Astrocyte (in vitro differentiated cells and primary cell): ENCODE results near the gene SETD7. TPM values are rescaled to one million over a fixed set of nuclear protein-coding genes. Genes with fewer than 3 reads are reported as not detected.

Source experiments
- DNase-seq: peaks from one replicate; pipeline ENCODE4 v3.0.0-alpha.2; 2010; ENCODE audit warnings: low read depth
- FAIRE-seq: peaks from 2 replicates; lab custom pipeline; 2011; peaks lifted over from hg19 to GRCh38; lab: Jason Lieb, UNC
- H2AFZ ChIP-seq: 2 replicates; pipeline ENCODE4 v1.6.0; 2012; ENCODE audit warnings: low read depth, low read length, inconsistent platforms
- H3K27ac ChIP-seq: 2 replicates; pipeline ENCODE4 v1.5.1; 2011; ENCODE audit warnings: low read depth, low read length, inconsistent platforms
- H3K27me3 ChIP-seq: 2 replicates; pipeline ENCODE4 v1.6.0; 2011; ENCODE audit warnings: low read length, inconsistent platforms; ENCODE audit not compliant: insufficient read depth
- H3K36me3 ChIP-seq: 2 replicates; pipeline ENCODE4 v1.5.1; 2011; ENCODE audit warnings: low read length, inconsistent platforms; ENCODE audit not compliant: insufficient read depth
- H3K4me1 ChIP-seq: 2 replicates; pipeline ENCODE4 v1.5.1; 2011; ENCODE audit warnings: low read length, inconsistent platforms; ENCODE audit not compliant: insufficient read depth
- H3K4me2 ChIP-seq: 2 replicates; pipeline ENCODE4 v1.6.0; 2012; ENCODE audit warnings: low read length, inconsistent platforms
- H3K4me3 ChIP-seq: 2 replicates; pipeline ENCODE4 v1.5.1; 2011; ENCODE audit warnings: low read depth, mild to moderate bottlenecking, low read length, inconsistent platforms; ENCODE audit not compliant: insufficient read depth
- H3K79me2 ChIP-seq: 2 replicates; pipeline ENCODE4 v1.6.0; 2012; ENCODE audit warnings: mild to moderate bottlenecking, low read length, inconsistent platforms; ENCODE audit not compliant: insufficient read depth
- H3K9ac ChIP-seq: 2 replicates; pipeline ENCODE4 v1.6.0; 2012; ENCODE audit warnings: mild to moderate bottlenecking, low read length, inconsistent platforms
- H3K9me3 ChIP-seq: 2 replicates; pipeline ENCODE4 v1.5.1; 2012; ENCODE audit warnings: low read depth, mild to moderate bottlenecking, low read length, inconsistent platforms; ENCODE audit not compliant: insufficient read depth
- H4K20me1 ChIP-seq: 2 replicates; pipeline ENCODE4 v1.6.0; 2012; ENCODE audit warnings: low read length, inconsistent platforms; ENCODE audit not compliant: insufficient read depth
- H3K27ac Mint-ChIP-seq: one replicate; pipeline ENCODE4 v1.8.0; 2021; ENCODE audit warnings: mild to moderate bottlenecking, mixed read lengths; ENCODE audit not compliant: unreplicated experiment
- H3K27me3 Mint-ChIP-seq: one replicate; pipeline ENCODE4 v1.8.0; 2021; ENCODE audit warnings: low read depth, mixed read lengths; ENCODE audit not compliant: unreplicated experiment
- H3K36me3 Mint-ChIP-seq: one replicate; pipeline ENCODE4 v1.8.0; 2021; ENCODE audit warnings: low read depth, mixed read lengths; ENCODE audit not compliant: unreplicated experiment
- H3K4me1 Mint-ChIP-seq: one replicate; pipeline ENCODE4 v1.8.0; 2021; ENCODE audit warnings: low read depth, mixed read lengths; ENCODE audit not compliant: unreplicated experiment
- H3K4me3 Mint-ChIP-seq: one replicate; pipeline ENCODE4 v1.8.0; 2021; ENCODE audit warnings: mild to moderate bottlenecking, moderate library complexity, mixed read lengths; ENCODE audit not compliant: unreplicated experiment
- H3K9me3 Mint-ChIP-seq: one replicate; pipeline ENCODE4 v1.8.0; 2021; ENCODE audit warnings: mild to moderate bottlenecking, mixed read lengths; ENCODE audit not compliant: unreplicated experiment
- EZH2 ChIP-seq: IDR thresholded peaks from 2 replicates; pipeline ENCODE4 v1.6.1; 2012; ENCODE audit warnings: mild to moderate bottlenecking, low read length, inconsistent platforms; ENCODE audit not compliant: insufficient read depth
- total RNA-seq: library from RNA; stranded (reverse); gene quantifications from 2 replicates; pipeline ENCODE4 v1.2.1, GENCODE V29; 2021
- TF ChIP-seq, protein P1 (sequence below): IDR thresholded peaks from 2 replicates; pipeline ENCODE4 v1.5.1; 2011; ENCODE audit warnings: low read depth, mild to moderate bottlenecking, inconsistent platforms, low read length, moderate library complexity; ENCODE audit not compliant: insufficient read depth

The SETD7 gene
- total RNA-seq, 1 donor from 2014 or later, result 55.0 TPM

DNA sequence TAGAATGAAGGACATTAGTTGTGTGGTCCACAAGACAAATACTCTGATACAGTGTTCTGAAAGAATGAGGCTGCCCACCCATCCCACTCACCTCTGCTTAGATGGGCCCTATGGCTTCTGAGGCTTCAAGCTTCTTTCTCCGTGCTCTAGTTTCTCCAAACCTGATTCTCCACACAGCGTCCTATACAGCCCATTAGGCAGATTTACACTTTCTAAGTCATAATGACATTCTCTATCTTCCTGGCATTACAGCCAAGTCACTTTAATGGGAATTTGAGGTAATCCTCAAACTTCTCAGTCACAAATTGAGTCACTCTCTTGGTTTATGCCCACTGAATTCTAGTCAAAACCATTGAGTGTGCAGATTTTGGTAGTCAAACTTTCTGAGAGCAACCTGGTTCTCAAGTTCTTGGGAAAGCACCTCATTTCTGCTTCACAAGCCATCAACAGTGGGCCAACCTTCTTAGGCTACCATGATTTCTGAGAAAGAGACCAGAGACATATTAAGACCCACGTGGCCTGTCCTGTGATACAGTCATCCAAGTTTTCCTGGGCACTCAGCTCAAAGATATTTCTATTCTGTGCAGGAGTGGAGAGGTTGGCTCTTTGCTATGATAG lies 6.2 kb upstream of the SETD7 start:
- Histone ChIP-seq H3K4me2 (no peak overlapping the region), H3K9me3 (no peaks in the 10 kb centered on the region), H3K27ac (no peak overlapping the region), H3K27me3 (peaks cover 25% of the 10 kb centered on the region), H2AFZ (no peak overlapping the region), H3K9ac (no peak overlapping the region), H3K36me3 (no peaks in the 10 kb centered on the region), H3K79me2 (no peaks in the 10 kb centered on the region), H4K20me1 (no peaks in the 10 kb centered on the region), H3K4me1 (peaks cover 3% of the 10 kb centered on the region), H3K4me3 (no peak overlapping the region)
- FAIRE-seq, result no peak
- Mint-ChIP-seq H3K9me3 (no peaks in the 10 kb centered on the region), H3K27ac (no peak overlapping the region), H3K27me3 (peaks cover 13% of the 10 kb centered on the region), H3K36me3 (no peaks in the 10 kb centered on the region), H3K4me1 (peaks cover 9% of the 10 kb centered on the region), H3K4me3 (no peak overlapping the region)
- no peak for TF ChIP-seq EZH2
- TF ChIP-seq, protein P1, sequence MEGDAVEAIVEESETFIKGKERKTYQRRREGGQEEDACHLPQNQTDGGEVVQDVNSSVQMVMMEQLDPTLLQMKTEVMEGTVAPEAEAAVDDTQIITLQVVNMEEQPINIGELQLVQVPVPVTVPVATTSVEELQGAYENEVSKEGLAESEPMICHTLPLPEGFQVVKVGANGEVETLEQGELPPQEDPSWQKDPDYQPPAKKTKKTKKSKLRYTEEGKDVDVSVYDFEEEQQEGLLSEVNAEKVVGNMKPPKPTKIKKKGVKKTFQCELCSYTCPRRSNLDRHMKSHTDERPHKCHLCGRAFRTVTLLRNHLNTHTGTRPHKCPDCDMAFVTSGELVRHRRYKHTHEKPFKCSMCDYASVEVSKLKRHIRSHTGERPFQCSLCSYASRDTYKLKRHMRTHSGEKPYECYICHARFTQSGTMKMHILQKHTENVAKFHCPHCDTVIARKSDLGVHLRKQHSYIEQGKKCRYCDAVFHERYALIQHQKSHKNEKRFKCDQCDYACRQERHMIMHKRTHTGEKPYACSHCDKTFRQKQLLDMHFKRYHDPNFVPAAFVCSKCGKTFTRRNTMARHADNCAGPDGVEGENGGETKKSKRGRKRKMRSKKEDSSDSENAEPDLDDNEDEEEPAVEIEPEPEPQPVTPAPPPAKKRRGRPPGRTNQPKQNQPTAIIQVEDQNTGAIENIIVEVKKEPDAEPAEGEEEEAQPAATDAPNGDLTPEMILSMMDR, result no peak
- no peak for DNase-seq

- no peak overlapping the region for H3K9ac ChIP-seq
- H3K4me3 ChIP-seq, result no peak overlapping the region
- no peak overlapping the region for H3K27ac ChIP-seq
- H4K20me1 ChIP-seq, result no peaks in the 10 kb centered on the region
- TF ChIP-seq EZH2, result no peak
- TF ChIP-seq, protein P1, result no peak
- H3K27me3 ChIP-seq, result peaks cover 25% of the 10 kb centered on the region
- H2AFZ ChIP-seq, result no peak overlapping the region
- peaks cover 9% of the 10 kb centered on the region for H3K4me1 Mint-ChIP-seq
- no peak for DNase-seq
- no peaks in the 10 kb centered on the region for H3K36me3 ChIP-seq
- no peaks in the 10 kb centered on the region for H3K9me3 Mint-ChIP-seq
- H3K4me3 Mint-ChIP-seq, result no peak overlapping the region
- no peak overlapping the region for H3K27ac Mint-ChIP-seq
- H3K36me3 Mint-ChIP-seq, result no peaks in the 10 kb centered on the region
- no peaks in the 10 kb centered on the region for H3K9me3 ChIP-seq
- no peak overlapping the region for H3K4me2 ChIP-seq
- H3K27me3 Mint-ChIP-seq, result peaks cover 15% of the 10 kb centered on the region
- peaks cover 7% of the 10 kb centered on the region for H3K4me1 ChIP-seq
- peaks cover 7% of the 10 kb centered on the region for H3K79me2 ChIP-seq
- no peak for FAIRE-seq
Observed at GRCh38 chr4:139560406-139561104, 4.5 kb upstream of the SETD7 start.

DNA sequence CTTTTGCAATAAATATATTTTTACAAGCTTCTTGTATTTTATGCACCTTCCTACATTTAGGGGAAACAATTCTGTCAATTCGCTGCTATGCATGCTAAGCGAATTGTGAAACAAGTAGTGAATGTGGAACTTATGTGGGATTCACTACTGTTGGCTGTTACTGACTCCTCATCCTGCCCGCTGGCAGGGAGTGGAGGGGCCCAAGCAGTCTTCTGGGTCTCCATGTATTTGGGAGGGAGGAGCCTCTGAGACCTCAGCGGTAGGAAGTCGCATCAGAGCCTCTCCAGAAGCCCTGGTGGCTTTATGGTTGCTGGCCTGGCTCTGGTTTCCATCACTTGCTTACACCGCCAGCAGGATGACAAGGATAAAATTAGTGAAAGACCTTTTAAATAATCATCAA lies 3.7 kb upstream of the SETD7 start:
- H3K4me2 ChIP-seq, result no peak overlapping the region
- H3K9ac ChIP-seq, result no peak overlapping the region
- H3K4me3 Mint-ChIP-seq, result no peak overlapping the region
- peaks cover 13% of the 10 kb centered on the region for H3K27me3 Mint-ChIP-seq
- FAIRE-seq (no peak), DNase-seq (no peak)
- H3K4me1 Mint-ChIP-seq, result peaks cover 9% of the 10 kb centered on the region
- H3K27ac ChIP-seq, result no peak overlapping the region
- no peak for TF ChIP-seq EZH2
- TF ChIP-seq, protein P1, result no peak
- H3K27me3 ChIP-seq, result peaks cover 25% of the 10 kb centered on the region
- no peaks in the 10 kb centered on the region for H3K36me3 Mint-ChIP-seq
- peaks cover 16% of the 10 kb centered on the region for H3K79me2 ChIP-seq
- no peak overlapping the region for H2AFZ ChIP-seq
- H4K20me1 ChIP-seq, result no peaks in the 10 kb centered on the region
- H3K27ac Mint-ChIP-seq, result no peak overlapping the region
- no peaks in the 10 kb centered on the region for H3K36me3 ChIP-seq
- peaks cover 9% of the 10 kb centered on the region for H3K4me1 ChIP-seq
- H3K4me3 ChIP-seq, result no peak overlapping the region
- no peaks in the 10 kb centered on the region for H3K9me3 Mint-ChIP-seq
- no peaks in the 10 kb centered on the region for H3K9me3 ChIP-seq
